Mucosa of stomach (tissue), 1 donor: ENCODE measurements around the gene VMA21.

Source experiments
- H3K27me3 ChIP-seq: one replicate; pipeline ENCODE4 v1.7.0; 2013; ENCODE audit warnings: mild to moderate bottlenecking, low read length; ENCODE audit not compliant: control insufficient read depth, insufficient read depth
- H3K36me3 ChIP-seq: one replicate; pipeline ENCODE4 v1.7.0; 2013; ENCODE audit warnings: low read length; ENCODE audit not compliant: control insufficient read depth, insufficient read depth
- H3K4me1 ChIP-seq: one replicate; pipeline ENCODE4 v1.7.0; 2013; ENCODE audit warnings: mild to moderate bottlenecking, low read length; ENCODE audit not compliant: control insufficient read depth, insufficient read depth
- H3K4me3 ChIP-seq: one replicate; pipeline ENCODE4 v1.7.0; 2013; ENCODE audit warnings: low read length
- H3K9ac ChIP-seq: one replicate; pipeline ENCODE4 v1.7.0; 2013; ENCODE audit warnings: mild to moderate bottlenecking, low read length, moderate library complexity
- H3K9me3 ChIP-seq: one replicate; pipeline ENCODE4 v1.7.0; 2013; ENCODE audit warnings: mild to moderate bottlenecking, low read length, moderate library complexity; ENCODE audit not compliant: control insufficient read depth
- donor health status: Pancreatic carcinoma.

The VMA21 gene

GRCh38 chrX:151396825-151397740 is at the start of gene VMA21:
TSS of gene VMA21 (plus strand) at chrX:151397206. CDS start at chrX:151397309, 103 bp downstream.
- H3K4me3 ChIP-seq, result peak within 1 kb of the TSS; percentile 71
- no peaks in the 10 kb centered on the region for H3K4me1 ChIP-seq
- H3K9me3 ChIP-seq, result no peaks in the 10 kb centered on the region
- no peaks in the 10 kb centered on the region for H3K27me3 ChIP-seq
- no peaks in the 10 kb centered on the region for H3K36me3 ChIP-seq
- H3K9ac ChIP-seq, result peak within 1 kb of the TSS; percentile 78

- no peak overlapping the region for H3K4me3 ChIP-seq
- H3K36me3 ChIP-seq, result no peaks in the 10 kb centered on the region
- H3K9ac ChIP-seq, result no peak overlapping the region
- no peaks in the 10 kb centered on the region for H3K9me3 ChIP-seq
- no peaks in the 10 kb centered on the region for H3K4me1 ChIP-seq
- H3K27me3 ChIP-seq, result peaks cover 8% of the 10 kb centered on the region
Observed at GRCh38 chrX:151359341-151359740, 37.7 kb upstream of the VMA21 start.

GRCh38 chrX:151359931-151360871 is 36.8 kb upstream of the VMA21 start:
- H3K9ac ChIP-seq, result no peak overlapping the region
- H3K27me3 ChIP-seq, result peaks cover 8% of the 10 kb centered on the region
- no peak overlapping the region for H3K4me3 ChIP-seq
- H3K4me1 ChIP-seq, result no peaks in the 10 kb centered on the region
- no peaks in the 10 kb centered on the region for H3K9me3 ChIP-seq
- no peaks in the 10 kb centered on the region for H3K36me3 ChIP-seq

- Histone ChIP-seq H3K4me1 (no peaks in the 10 kb centered on the region), H3K9ac (no peak overlapping the region), H3K9me3 (no peaks in the 10 kb centered on the region), H3K4me3 (no peak overlapping the region), H3K27me3 (peaks cover 8% of the 10 kb centered on the region), H3K36me3 (no peaks in the 10 kb centered on the region)
Observed at GRCh38 chrX:151363316-151363715, 33.7 kb upstream of the VMA21 start.

DNA sequence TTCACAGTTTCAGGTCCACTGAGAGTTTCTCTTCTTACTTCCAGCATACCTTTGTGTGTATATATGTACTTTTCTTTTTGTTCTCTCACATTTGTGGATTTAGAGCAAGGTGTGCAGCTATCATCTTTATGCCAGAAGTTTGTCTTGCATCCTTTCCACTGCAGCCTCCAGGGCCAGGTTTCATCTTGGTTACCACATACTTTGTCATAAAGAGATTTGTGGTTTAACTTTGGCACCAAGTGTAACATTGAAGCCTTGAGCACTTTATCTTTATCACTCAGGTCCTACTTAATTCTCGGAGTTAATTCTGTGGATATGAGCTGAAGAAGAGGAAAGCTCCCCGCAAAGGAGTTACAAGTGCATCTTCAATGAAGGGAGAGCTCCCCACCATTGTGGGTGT is 31.4 kb upstream of the VMA21 start:
- no peaks in the 10 kb centered on the region for H3K27me3 ChIP-seq
- H3K4me3 ChIP-seq, result no peak overlapping the region
- H3K9ac ChIP-seq, result no peak overlapping the region
- H3K9me3 ChIP-seq, result no peaks in the 10 kb centered on the region
- H3K36me3 ChIP-seq, result no peaks in the 10 kb centered on the region
- no peaks in the 10 kb centered on the region for H3K4me1 ChIP-seq

DNA sequence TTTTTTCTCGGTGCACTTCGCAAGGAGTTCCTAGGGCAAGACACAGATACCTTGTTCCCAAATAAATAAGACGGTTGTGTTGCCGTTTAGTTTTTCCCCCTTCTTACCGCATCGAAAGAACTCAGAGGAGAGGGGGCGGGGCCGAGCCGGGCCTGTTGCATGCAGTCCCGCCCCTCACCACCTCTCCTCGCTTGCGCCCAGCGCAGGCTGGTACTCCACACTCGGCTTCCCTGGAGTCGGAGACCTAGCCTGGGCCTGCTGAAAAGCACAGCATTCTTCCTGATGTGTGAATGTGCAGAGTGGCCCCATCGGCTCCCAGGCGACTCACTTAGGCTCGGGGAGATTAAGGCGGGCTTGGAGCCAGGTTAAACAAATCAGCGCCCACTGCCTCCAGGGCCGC is 26.1 kb upstream of the VMA21 start:
- Histone ChIP-seq H3K36me3 (no peaks in the 10 kb centered on the region), H3K27me3 (no peaks in the 10 kb centered on the region), H3K4me3 (no peak overlapping the region), H3K4me1 (no peaks in the 10 kb centered on the region), H3K9ac (no peak overlapping the region), H3K9me3 (no peaks in the 10 kb centered on the region)

GRCh38 chrX:151384807-151385206 is 12.2 kb upstream of the VMA21 start:
- H3K9ac ChIP-seq, result no peak overlapping the region

DNA sequence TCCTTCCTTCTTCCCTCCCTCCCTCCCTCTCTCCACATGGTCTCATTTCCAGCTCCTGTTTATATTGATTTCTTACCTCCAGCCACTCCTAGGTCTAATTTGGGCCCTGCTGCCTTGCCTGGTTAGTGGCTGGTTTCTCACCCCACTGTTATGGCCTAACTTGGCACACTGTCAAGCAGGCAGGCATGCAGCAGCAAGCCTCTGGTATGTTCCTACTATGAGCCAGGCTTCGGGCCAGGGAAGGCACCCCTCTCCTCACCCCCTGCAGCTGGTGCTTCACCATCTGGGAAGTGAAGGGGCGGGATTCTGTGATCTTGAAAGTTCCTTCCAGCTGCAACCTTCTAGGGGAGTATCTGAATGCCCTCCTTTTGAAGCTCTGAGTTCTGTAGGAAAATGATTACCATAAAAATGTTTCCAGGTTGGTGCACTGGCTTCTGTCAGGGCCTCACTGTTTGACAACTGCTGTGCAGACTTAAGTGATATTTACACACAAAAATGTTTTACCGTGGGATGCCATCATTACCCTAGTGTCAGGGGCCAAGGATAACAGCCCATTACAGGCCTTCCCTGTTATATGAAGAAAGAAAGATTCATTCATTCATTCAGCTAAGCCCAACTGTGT is 10.1 kb upstream of the VMA21 start:
- Histone ChIP-seq H3K4me1 (no peaks in the 10 kb centered on the region), H3K36me3 (no peaks in the 10 kb centered on the region), H3K4me3 (no peak overlapping the region), H3K9me3 (no peaks in the 10 kb centered on the region), H3K9ac (no peak overlapping the region), H3K27me3 (no peaks in the 10 kb centered on the region)

More at GRCh38 chrX:151384807-151385206, 12.2 kb upstream of the VMA21 start:
- Histone ChIP-seq H3K9me3 (no peaks in the 10 kb centered on the region), H3K27me3 (no peaks in the 10 kb centered on the region), H3K36me3 (no peaks in the 10 kb centered on the region), H3K4me1 (no peaks in the 10 kb centered on the region), H3K4me3 (no peak overlapping the region)

GRCh38 chrX:151391722-151392121 is 5.3 kb upstream of the VMA21 start:
- no peak overlapping the region for H3K4me3 ChIP-seq

DNA sequence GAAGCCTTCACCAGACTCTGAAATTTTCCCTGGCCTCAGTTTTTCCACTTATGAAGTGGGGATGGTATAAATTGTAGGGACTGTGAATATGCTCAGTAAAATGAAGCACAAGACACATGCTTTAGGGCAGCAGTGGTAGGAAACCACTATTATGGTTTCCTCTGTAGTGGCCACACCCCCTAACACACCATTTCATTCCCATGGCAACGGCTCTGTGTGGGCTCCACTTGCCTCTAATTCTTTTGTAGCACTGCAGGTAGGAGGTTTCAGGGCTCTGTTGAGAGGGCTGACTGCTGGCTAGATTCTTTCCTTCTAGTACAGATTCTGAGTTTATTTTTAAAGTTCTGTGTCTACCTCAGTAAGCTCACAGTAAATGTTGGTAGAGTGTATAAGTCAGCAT is 3.5 kb upstream of the VMA21 start:
- Histone ChIP-seq H3K4me3 (no peak overlapping the region), H3K36me3 (no peaks in the 10 kb centered on the region), H3K9me3 (no peaks in the 10 kb centered on the region), H3K27me3 (no peaks in the 10 kb centered on the region), H3K9ac (no peak overlapping the region), H3K4me1 (no peaks in the 10 kb centered on the region)

More at GRCh38 chrX:151391722-151392121, 5.3 kb upstream of the VMA21 start:
- Histone ChIP-seq H3K4me1 (no peaks in the 10 kb centered on the region), H3K27me3 (no peaks in the 10 kb centered on the region), H3K36me3 (no peaks in the 10 kb centered on the region), H3K9me3 (no peaks in the 10 kb centered on the region), H3K9ac (no peak overlapping the region)

- Histone ChIP-seq H3K9ac (peak overlapping the region; percentile 78), H3K36me3 (no peaks in the 10 kb centered on the region), H3K4me3 (peak overlapping the region; percentile 60), H3K4me1 (no peaks in the 10 kb centered on the region), H3K9me3 (no peaks in the 10 kb centered on the region), H3K27me3 (no peaks in the 10 kb centered on the region)
Observed at GRCh38 chrX:151396042-151396824, 773 bp upstream of the VMA21 start.
